GM19099 (cell line): Measurements from ENCODE around the gene TCF4.

ENCODE experiments used
- POLR2A ChIP-seq: IDR thresholded peaks from 3 replicates; pipeline ENCODE4 v1.6.1; 2011; ENCODE audit warnings: low read depth; ENCODE audit not compliant: insufficient read length; ENCODE audit errors: extremely low read depth

TCF4 gene

GRCh38 chr18:55214534-55214933 is 373.5 kb downstream of the TCF4 start:
- no peak for TF ChIP-seq POLR2A

- TF ChIP-seq POLR2A = no peak
These were observed 374.4 kb downstream of the TCF4 start for GRCh38 chr18:55213586-55213985.

DNA sequence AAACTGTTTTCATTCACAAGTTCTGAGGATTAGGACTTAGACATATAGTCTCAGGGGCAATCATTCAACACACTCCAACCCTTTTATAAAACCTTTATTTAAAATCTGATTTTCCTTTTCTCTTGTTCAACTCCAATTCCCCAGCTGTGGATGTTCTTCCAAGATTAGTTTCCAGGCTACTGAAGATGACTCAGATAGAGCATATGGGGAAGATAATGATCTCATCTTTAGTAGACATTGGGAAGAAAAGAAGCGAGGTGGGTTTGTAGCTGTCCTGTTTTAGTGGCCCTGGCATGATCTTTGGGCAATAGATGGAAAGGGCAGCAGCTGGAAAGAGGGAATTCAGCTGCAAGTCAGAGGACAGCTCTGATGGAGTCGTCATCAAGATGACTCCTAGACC is 381.1 kb downstream of the TCF4 start:
- TF ChIP-seq POLR2A = no peak

GRCh38 chr18:55202232-55202917 is 385.6 kb downstream of the TCF4 start:
- TF ChIP-seq POLR2A = no peak

DNA sequence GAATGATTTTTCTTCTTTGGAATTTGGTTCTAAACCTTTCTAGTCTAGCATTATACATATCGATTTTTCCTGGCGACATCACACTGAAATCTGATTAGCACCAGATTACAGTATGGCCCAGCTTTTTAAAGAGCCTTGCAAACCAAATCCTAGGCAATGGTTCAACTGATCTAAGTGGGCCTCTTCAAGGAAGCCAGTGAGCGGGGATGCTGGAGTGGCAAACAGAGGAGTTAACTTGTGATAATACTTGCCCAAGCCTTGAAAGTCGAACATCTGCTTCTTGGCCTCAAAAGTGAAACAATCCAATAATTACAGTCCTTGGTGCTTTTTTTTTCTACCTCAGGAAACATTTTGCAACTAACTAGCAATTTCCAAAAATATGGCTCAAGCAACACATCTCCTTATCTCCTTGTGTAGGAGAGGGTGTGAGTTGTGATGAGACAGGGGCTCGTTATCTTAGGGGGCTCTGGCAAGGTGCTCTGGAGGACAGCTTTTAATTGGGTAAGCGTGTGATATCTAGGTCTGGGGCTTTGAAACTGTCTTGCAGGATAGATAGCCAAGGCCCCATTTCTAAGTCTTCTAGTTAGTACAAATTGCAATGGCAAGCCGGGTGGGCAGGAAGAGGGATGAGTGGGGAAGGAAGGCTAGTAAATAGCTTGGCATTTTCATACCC is 388.6 kb downstream of the TCF4 start:
- TF ChIP-seq POLR2A = no peak

DNA sequence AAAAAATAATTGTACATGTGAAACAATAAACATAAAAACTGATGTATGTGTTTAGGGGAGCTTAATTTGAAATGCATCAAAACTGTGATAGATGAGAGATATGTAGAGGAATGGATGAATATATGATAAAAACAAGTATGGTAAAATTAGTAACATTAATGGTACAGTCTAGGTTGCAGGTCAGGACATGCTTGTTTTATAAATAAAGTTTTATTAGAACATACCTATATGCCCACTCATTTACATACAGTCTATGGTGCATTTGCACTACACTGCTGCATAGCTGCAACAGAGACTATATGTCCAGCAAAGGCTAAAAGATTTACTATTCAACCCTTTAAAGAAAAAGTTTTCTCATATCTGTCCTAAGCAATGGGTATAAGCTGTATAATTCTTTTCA is 392.1 kb downstream of the TCF4 start:
- no peak for TF ChIP-seq POLR2A

DNA sequence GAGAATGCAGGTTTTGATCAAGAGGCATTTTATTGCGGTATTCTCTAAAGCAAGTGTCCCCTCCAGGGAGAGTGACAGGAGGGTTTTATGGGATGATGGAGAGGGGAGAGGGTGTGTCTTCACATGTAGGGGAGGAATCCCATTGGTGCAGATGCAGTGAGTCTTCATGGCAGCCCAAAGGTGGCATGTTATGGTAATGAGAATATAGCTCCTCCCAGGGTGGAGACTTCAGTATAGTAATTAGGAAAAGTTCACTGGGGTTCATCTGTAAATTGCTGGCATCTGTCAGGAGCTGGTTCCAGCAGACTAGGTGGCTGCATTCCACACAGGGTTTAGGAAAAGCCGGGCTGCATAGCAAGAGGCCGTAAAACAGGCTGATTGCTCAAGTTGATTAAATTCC is 398.0 kb downstream of the TCF4 start:
- TF ChIP-seq POLR2A = no peak

- TF ChIP-seq POLR2A = no peak
These were observed 401.4 kb downstream of the TCF4 start for GRCh38 chr18:55186588-55186987.

DNA sequence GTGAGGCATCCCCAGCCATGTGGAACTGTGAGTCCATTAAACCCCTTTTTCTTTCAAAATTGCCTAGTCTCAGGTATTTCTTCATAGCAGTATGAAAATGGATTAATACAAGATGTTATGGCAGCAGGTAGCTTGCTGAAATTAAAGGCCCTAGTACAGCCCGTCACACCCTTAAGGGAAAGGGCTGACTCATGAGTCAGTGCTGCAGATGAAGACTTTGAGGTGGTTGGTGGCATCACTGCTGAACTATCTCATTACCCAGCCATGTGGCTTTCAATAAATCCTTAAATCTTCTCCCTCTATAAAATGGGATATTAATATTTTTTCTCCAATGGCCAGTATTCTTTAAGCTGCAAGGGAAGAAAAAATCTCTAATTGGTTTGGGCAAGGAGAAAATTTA is 402.6 kb downstream of the TCF4 start:
- no peak for TF ChIP-seq POLR2A

- no peak for TF ChIP-seq POLR2A
These were observed 408.2 kb downstream of the TCF4 start for GRCh38 chr18:55179835-55180234.

DNA sequence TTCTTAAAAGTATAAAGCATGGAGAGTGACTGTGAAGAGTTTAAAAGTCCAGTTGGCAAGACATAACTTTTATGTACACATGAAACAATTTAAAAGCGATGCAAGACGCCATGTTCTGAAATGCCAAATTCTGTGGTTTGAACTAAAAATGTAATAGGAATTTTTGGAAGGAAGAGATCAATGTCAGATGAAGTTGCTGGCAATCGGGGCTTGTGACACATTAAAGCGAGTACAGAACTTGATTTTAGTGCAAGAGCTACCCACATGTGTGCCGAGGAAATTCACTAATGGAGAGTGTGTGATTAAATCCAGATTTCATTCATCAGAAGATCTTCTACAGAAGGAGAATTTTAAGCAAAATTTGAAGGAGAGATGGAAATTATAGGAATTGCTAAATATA is 408.6 kb downstream of the TCF4 start:
- no peak for TF ChIP-seq POLR2A

- TF ChIP-seq POLR2A = no peak
These were observed 414.7 kb downstream of the TCF4 start for GRCh38 chr18:55173291-55173690.
